RWPE2 (cell line): ENCODE measurements around the gene LRCH1.

Source experiments
- ATAC-seq: fragments of 200-7000 bp; cut with Tn5 transposase; 3 replicates; pipeline ENCODE4 v1.9.1; 2021; ENCODE audit warnings: low read depth
- DNase-seq: peaks from one replicate; pipeline ENCODE4 v3.0.0-alpha.2; 2020; ENCODE audit warnings: low spot score
- H3K27ac ChIP-seq: fragments of 450-650 bp; 2 replicates; pipeline ENCODE4 v1.5.1; 2017; ENCODE audit warnings: mild to moderate bottlenecking; ENCODE audit not compliant: poor library complexity, severe bottlenecking
- H3K27me3 ChIP-seq: fragments of 250-450 bp; sonication (Bioruptor Pico); 2 replicates; pipeline ENCODE4 v1.5.1; 2021; ENCODE audit warnings: mild to moderate bottlenecking, moderate library complexity; ENCODE audit not compliant: insufficient read depth, poor library complexity, severe bottlenecking
- H3K36me3 ChIP-seq: fragments of 250-450 bp; sonication (Bioruptor Pico); 2 replicates; pipeline ENCODE4 v1.5.1; 2020; ENCODE audit warnings: low read depth, mild to moderate bottlenecking, moderate library complexity
- H3K4me1 ChIP-seq: fragments of 250-450 bp; sonication (Bioruptor Pico); 2 replicates; pipeline ENCODE4 v1.5.1; 2021; ENCODE audit warnings: mild to moderate bottlenecking, moderate library complexity; ENCODE audit not compliant: insufficient read depth, poor library complexity, severe bottlenecking
- H3K4me3 ChIP-seq: fragments of 250-450 bp; sonication (Bioruptor Pico); 2 replicates; pipeline ENCODE4 v1.5.1; 2021; ENCODE audit warnings: mild to moderate bottlenecking, moderate library complexity; ENCODE audit not compliant: severe bottlenecking
- H3K9me3 ChIP-seq: fragments of 250-450 bp; sonication (Bioruptor Pico); 2 replicates; pipeline ENCODE4 v1.5.1; 2021; ENCODE audit warnings: mild to moderate bottlenecking, moderate library complexity; ENCODE audit not compliant: severe bottlenecking
- TF ChIP-seq, protein P1 (sequence below): fragments of 450-650 bp; IDR thresholded peaks from one replicate; pipeline ENCODE4 v1.5.1; 2017; ENCODE audit warnings: mild to moderate bottlenecking, moderate library complexity; ENCODE audit not compliant: poor library complexity, severe bottlenecking

LRCH1 gene

DNA sequence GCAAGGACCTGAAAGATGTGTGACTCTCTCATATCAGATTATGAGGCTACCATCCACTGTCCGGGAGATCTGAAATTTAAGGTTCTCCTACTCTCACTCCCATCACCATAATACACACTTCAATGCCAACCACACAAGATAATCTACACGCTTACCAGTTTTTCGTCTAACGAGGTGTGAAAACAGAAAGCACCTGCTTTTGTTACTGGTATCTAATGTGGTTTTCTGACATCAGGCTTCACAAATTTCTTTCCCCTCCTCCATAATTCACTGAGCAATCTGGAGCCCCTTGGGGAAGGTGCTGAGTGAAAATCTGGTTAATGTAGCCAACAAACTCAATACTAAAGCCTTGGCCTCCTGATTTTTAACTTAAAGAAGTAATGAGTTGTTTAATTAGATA is 10.1 kb upstream of the LRCH1 start:
- Histone ChIP-seq H3K36me3 (no peaks in the 10 kb centered on the region), H3K27me3 (no peaks in the 10 kb centered on the region), H3K9me3 (no peaks in the 10 kb centered on the region), H3K27ac (no peak overlapping the region), H3K4me3 (no peak overlapping the region), H3K4me1 (no peaks in the 10 kb centered on the region)
- DNase-seq (no peak), ATAC-seq (no peak)
- TF ChIP-seq, protein P1, sequence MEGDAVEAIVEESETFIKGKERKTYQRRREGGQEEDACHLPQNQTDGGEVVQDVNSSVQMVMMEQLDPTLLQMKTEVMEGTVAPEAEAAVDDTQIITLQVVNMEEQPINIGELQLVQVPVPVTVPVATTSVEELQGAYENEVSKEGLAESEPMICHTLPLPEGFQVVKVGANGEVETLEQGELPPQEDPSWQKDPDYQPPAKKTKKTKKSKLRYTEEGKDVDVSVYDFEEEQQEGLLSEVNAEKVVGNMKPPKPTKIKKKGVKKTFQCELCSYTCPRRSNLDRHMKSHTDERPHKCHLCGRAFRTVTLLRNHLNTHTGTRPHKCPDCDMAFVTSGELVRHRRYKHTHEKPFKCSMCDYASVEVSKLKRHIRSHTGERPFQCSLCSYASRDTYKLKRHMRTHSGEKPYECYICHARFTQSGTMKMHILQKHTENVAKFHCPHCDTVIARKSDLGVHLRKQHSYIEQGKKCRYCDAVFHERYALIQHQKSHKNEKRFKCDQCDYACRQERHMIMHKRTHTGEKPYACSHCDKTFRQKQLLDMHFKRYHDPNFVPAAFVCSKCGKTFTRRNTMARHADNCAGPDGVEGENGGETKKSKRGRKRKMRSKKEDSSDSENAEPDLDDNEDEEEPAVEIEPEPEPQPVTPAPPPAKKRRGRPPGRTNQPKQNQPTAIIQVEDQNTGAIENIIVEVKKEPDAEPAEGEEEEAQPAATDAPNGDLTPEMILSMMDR: no peak

DNA sequence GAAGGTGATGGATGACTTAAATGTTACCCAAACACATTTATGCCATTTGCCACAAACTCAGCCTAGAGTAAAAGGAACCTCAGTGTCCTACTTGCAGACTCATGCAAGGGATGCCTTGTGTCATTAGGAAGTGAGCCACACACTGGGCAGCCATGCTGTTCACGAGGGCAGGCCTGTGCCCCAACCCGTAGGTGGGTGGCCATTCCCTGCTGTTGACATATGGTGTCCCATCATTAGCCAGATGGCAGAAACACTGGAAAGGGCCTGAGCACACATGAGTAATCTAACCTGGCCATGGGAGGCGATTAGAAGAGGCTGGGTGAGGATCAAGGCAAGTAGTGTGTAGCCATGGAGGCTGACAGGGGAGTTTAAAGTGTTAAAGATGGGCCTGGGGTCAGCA is 9.7 kb upstream of the LRCH1 start:
- Histone ChIP-seq H3K27me3 (no peaks in the 10 kb centered on the region), H3K36me3 (no peaks in the 10 kb centered on the region), H3K9me3 (no peaks in the 10 kb centered on the region), H3K4me3 (no peak overlapping the region), H3K27ac (no peak overlapping the region), H3K4me1 (no peaks in the 10 kb centered on the region)
- DNase-seq: no peak
- no peak for ATAC-seq
- TF ChIP-seq, protein P1: no peak

DNA sequence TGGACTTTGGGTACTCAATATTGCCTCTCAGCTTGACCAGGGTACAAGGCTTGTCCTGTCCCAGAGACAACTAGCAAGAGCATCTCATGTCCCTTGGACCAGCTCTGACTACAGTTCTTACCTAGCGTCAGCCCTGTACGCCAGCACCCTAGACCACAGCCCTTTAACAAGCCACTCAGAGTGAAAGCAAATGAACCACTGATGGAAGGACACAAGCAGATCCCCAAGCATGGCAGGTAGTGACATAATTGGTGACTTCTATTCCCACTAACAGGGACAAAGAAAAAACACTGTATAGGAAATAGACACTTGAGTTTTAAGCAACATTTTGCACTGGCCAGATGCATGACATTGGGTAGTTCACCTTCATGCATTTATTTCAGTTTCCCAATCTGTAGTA is 8.8 kb upstream of the LRCH1 start:
- no peak overlapping the region for H3K4me3 ChIP-seq
- ATAC-seq: no peak
- H3K36me3 ChIP-seq: no peaks in the 10 kb centered on the region
- H3K27me3 ChIP-seq: no peaks in the 10 kb centered on the region
- no peaks in the 10 kb centered on the region for H3K4me1 ChIP-seq
- TF ChIP-seq, protein P1: no peak
- no peaks in the 10 kb centered on the region for H3K9me3 ChIP-seq
- no peak for DNase-seq
- H3K27ac ChIP-seq: no peak overlapping the region

DNA sequence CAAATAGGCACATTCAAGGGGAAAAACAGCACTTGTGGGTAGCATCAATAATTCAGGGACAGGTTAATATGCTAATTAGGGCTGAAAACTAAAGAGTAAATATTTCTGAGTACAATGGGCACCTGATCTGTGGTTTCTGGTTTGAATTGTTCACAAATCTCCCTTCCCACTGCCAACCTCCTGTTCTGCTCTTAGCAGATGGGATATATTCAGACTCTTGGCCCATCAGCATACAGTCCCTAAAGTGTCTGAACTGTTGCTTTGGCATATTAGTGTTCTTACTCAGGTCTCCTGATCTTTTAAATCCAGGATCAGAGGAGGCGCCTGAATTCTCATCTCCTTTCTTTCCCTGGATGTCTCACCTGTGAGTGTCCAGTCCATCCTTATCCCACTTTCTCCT is 8.2 kb upstream of the LRCH1 start:
- Histone ChIP-seq H3K4me1 (no peaks in the 10 kb centered on the region), H3K36me3 (no peaks in the 10 kb centered on the region), H3K9me3 (no peaks in the 10 kb centered on the region), H3K27ac (no peak overlapping the region), H3K4me3 (no peak overlapping the region), H3K27me3 (no peaks in the 10 kb centered on the region)
- ATAC-seq (no peak), DNase-seq (no peak)
- TF ChIP-seq, protein P1: no peak

DNA sequence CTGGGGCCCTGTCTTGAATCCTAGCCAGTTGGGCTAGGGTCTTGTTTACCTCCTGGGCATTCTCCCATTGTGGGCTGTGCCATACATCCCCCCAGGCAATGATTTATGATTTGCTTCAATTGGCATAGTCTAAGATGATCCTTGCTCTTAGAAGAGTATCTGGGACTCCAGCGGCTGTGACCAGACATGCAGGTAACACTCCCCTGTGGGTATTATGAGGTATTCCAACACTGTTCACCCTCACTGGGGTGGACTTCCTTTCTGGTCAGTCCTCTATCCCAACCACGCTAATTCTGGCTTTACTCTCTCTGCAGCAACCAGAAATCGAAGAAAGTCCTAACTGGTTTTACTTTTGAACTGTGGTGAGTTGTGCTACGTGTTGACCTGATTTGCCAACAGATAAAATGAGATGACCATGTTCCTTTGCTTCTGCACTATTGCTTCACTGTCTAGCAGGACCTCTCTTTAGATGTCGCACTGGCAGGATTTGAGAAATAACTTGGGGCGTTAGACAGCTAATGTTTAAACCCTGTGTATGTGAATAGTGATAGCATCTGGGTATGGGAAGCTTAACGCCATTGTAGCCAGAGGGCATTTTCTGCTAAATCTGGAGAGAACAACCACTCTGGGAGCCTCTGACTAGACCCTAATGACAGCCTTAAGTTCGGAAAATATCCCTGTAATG is 6.7 kb upstream of the LRCH1 start:
- Histone ChIP-seq H3K27ac (no peak overlapping the region), H3K4me1 (no peaks in the 10 kb centered on the region), H3K4me3 (no peak overlapping the region), H3K27me3 (no peaks in the 10 kb centered on the region), H3K36me3 (no peaks in the 10 kb centered on the region), H3K9me3 (no peaks in the 10 kb centered on the region)
- TF ChIP-seq, protein P1: no peak
- ATAC-seq: no peak
- DNase-seq: no peak
